Erythroblast (primary cell): ENCODE results near the gene PACS2.

ENCODE experiments used
- GATA1 ChIP-seq: IDR thresholded peaks from 2 replicates; pipeline ENCODE4 v1.6.1; 2011; ENCODE audit warnings: low read depth, mild to moderate bottlenecking, control low read depth, low read length, moderate library complexity
- POLR2A ChIP-seq: IDR thresholded peaks from 2 replicates; pipeline ENCODE4 v1.6.1; 2011; ENCODE audit warnings: mild to moderate bottlenecking, low read length

- no peak for TF ChIP-seq POLR2A
- TF ChIP-seq GATA1: no peak
Measured at GRCh38 chr14:105385698-105386365, 71.3 kb downstream of the PACS2 start.
